Measurements from ENCODE around the gene CHAT.
"Not testable (repeated sequence)": the region's sequence is repeated elsewhere in the genome, so short reads cannot be mapped to it uniquely, and the experiment has no call there.

The CHAT gene

GRCh38 chr10:49653273-49653929, 39.6 kb downstream of the CHAT start:
- DNase-seq, result no peak

- no peak for DNase-seq
Observed at GRCh38 chr10:49654036-49654693, 40.3 kb downstream of the CHAT start.

GRCh38 chr10:49655099-49655498, 41.3 kb downstream of the CHAT start:
- no peak for DNase-seq

- no peak for DNase-seq
Observed at GRCh38 chr10:49656845-49657493, 43.1 kb downstream of the CHAT start.

- no peak for DNase-seq
Observed at GRCh38 chr10:49657606-49658005, 43.8 kb downstream of the CHAT start.

- DNase-seq, result no peak
Observed at GRCh38 chr10:49661140-49661856, 47.5 kb downstream of the CHAT start.

GRCh38 chr10:49662169-49662830, 48.5 kb downstream of the CHAT start:
- no peak for DNase-seq

- no peak for DNase-seq
Observed at GRCh38 chr10:49663596-49663995, 49.8 kb downstream of the CHAT start.

GRCh38 chr10:49664006-49664841, 50.4 kb downstream of the CHAT start:
- DNase-seq, result no peak

GRCh38 chr10:49664842-49665355, 51.1 kb downstream of the CHAT start:
- DNase-seq, result no peak

GRCh38 chr10:49666054-49666615, 52.3 kb downstream of the CHAT start:
- DNase-seq, result no peak

GRCh38 chr10:49666685-49667084, 52.8 kb downstream of the CHAT start:
- DNase-seq, result no peak

- DNase-seq, result no peak
Observed at GRCh38 chr10:49667991-49668390, 54.2 kb downstream of the CHAT start.

GRCh38 chr10:49668684-49669083, 54.8 kb downstream of the CHAT start:
- DNase-seq, result no peak

GRCh38 chr10:49678827-49679479, 65.1 kb downstream of the CHAT start:
- no peak for DNase-seq

GRCh38 chr10:49679480-49679893, 65.7 kb downstream of the CHAT start, which contains the start of gene C10orf53:
C10orf53 (plus strand) TSS chr10:49679651; CDS start chr10:49679698, 47 bp downstream.
- no peak for DNase-seq

GRCh38 chr10:49682449-49682848, 68.6 kb downstream of the CHAT start:
- DNase-seq, result not testable (repeated sequence)

- no peak for DNase-seq
Observed at GRCh38 chr10:49682879-49683278, 69.0 kb downstream of the CHAT start.

- no peak for DNase-seq
Observed at GRCh38 chr10:49686651-49687050, 72.8 kb downstream of the CHAT start.

GRCh38 chr10:49688261-49688846, 74.5 kb downstream of the CHAT start:
- DNase-seq, result no peak

Data from NCI-H446 treated with DMSO at 0.1 percent for 48 hours (cell line).